HL-60/S4 treated with phorbol 12-myristate 13-acetate at 8.2 ng/mL for 4 days and 3 days (cell line): ENCODE measurements around the gene LRIG1.

ENCODE experiments used
- in situ Hi-C: fragments of 300-500 bp; cut with MboI; formaldehyde crosslinking; loops from 2 replicates; pipeline ENCODE4 v1.15.0; 2022; ENCODE audit warnings: low sequenced_read_pairs

Gene LRIG1

DNA sequence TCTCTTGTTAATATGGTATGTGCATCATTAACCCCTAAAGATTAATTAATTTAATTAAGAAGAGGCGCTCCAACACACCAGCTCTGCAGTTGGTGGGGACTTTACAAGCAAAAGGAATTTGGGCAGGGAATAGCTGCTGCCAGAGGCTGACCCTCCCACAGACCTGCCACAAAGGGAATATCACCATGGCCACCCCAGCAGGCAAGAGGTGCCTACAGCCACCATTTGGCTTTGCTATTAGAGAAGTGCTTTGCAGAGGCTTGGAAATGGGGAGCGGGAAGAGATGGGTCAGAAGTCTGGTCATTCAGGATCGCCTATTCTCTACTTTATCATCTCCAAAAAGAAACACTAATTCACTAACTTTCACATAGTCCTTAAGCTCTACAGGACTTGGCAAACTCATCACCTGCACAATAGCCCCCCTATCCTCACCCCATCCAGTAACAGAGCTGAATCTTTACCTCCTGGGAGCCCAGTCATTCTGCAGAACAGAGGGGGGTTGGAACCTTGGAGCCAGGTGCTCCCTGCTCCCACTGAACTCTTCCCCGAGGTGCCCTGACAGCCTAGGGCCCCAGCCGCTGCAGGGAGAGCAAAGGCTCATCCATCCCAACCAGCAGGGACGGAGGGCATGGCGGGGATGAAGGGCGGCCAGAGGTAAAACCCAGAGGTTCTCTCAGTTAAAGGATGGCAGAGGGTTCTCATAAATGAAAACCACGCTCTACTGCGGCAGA, 29.7 kb downstream of the LRIG1 start:
- in situ Hi-C loops = no loop called here

DNA sequence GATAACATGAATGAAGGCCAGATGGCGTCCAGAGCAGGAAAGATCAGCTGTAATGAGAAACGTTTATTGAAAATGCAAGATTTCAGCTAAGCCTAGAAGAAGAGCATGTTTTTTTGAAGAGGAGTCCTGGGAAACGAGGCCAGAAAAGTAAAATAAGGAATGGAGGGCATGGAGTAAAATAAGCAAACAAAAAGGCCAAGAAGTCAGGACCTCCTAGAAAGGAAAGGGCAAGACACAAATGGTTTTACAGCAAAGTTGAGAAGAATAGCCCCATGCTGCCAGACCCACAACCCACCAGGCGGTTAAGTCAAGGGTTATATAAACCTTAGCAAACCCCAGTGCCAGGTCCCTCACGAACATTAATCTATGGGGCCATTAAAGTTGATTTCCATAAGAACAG, 30.5 kb downstream of the LRIG1 start:
- in situ Hi-C loops = no loop called here

DNA sequence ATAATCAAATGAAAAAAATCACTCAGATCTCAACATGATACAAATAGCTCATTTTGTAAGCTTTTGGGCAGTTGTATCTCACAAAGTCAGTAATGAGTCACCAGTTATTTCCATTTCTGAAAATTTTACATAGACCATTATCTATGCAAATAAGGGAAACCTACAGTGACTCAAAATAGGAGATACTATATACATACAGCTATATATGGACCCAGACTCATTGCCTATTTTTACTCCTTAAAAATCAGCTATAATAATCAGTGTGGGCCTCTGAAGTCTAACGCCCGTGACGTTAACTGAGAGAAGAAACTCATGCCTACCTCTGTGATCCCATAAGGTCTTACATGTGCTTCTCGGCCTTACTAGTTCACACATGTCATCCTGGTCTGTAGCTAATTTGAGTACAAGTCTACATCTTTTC, 31.6 kb downstream of the LRIG1 start:
- in situ Hi-C loops = no loop called here

DNA sequence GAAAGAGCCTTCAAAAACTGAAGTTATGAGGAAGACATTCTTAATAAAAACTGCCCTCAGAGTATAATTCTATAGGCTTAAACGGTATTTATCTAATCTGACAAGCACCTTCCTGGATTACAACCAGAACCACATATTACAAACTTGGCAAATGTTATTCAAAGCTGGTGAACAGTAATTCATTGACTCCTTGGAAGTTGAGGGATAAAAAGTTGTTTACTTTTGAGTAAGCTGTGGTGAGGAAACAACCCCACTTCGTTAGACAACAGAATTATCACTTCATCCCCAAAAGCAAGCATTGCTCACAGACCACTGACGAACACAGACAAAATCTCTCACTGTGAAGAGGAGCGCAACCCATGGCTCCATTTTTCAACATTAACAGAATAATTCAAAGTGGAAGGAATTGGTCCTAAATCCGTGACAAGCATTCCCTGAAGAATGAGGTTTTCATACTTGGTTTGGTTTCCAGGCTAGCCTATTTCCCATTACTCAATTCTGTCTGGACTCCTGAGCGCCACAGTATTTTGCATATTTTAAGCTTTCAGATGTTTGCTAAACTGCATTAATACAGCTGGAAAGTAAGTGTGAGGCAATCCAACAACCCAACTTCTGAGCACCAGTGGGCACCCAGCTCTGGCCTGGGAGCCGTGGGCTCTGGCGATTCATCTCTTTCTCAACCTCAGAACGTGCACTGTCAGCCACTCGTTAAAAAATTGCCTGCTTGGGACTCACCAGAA, 32.7 kb downstream of the LRIG1 start:
- in situ Hi-C loops = no loop called here

DNA sequence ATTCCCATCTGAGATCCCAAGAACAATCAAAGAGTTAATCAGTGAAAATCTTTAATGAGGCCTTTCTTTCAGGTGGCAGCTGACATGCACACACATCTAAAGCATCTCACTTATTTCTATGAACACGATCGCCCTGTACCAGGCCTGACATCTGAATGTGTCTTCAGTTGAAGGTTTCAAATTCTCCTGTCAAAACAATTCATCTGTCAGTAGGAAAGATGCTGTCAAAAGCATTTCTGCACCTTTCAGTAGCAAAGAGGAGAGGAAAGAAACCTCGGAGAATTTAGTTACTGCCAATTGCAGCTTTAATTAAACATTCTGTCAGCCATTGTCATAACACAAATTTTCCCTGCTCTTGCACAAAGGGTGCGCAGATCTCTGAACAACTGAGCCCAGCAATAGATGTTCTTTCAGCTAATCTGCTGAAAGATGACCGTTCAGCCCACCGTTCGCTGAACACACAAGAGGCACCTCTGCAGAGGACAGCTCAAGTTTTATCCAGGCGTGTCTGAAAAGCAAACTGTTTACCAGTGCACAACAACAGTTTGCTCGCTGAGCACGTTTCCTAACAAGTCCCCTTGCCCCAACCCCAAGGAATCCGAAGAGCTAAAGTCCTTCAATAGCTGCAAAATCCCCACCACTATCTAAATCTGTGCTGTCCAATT, 34.1 kb downstream of the LRIG1 start:
- in situ Hi-C loops = no loop called here

DNA sequence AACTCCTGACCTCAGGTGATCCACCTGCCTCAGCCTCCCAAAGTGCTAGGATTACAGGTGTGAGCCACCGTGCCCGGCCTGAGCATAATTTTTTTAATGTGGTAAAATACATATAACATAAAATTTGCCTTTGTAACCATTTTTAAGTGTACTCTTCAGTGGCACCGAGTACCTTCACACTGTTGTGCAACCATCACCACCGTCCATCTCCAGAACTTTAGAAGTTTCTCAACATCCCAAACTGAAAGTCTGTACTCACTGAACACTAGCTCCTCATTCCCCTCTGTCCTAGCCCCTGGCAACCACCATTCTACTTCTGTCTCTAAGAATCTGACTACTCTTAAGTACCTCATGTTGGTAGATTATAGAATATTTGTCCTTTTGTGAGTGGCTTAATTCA, 35.2 kb downstream of the LRIG1 start:
- in situ Hi-C loops = no loop called here

DNA sequence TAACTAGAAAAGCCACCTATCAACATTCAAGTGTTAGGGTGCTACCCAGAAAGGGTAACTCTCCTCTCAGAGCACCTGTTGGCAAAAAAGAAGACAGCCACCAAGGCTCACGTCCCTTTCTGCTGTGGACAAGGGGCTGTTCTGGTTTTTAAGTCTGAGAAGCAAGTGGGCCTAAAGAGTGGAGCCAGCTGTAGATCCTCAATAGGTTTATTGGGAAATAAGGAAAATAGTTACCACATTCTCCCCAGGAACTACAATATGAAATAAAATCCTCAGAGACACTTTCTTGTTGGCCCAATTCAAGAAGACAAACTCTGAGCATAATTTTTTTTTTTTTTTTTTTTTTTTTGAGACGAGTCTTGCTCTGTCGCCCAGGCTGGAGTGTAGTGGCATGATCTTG, 35.8 kb downstream of the LRIG1 start:
- in situ Hi-C loops = no loop called here

DNA sequence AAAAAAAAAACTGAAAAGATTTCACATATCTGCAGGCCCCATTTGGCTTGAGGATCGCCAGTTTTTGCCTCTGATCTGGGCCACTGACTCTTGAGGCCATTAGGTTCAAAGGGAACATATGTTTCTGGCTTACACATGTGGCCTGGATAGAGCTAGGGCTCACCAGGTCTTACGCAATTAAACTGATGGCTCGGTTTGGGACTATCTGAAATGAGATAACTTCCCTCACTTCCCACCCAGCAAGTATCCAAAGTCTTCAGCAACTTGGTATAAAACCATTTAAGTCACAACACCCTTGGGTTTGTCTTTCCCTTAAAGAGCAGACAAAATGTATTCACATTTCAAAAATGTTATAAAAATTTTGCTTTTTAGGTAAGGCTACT, 36.3 kb downstream of the LRIG1 start:
- in situ Hi-C loops = no loop called here

DNA sequence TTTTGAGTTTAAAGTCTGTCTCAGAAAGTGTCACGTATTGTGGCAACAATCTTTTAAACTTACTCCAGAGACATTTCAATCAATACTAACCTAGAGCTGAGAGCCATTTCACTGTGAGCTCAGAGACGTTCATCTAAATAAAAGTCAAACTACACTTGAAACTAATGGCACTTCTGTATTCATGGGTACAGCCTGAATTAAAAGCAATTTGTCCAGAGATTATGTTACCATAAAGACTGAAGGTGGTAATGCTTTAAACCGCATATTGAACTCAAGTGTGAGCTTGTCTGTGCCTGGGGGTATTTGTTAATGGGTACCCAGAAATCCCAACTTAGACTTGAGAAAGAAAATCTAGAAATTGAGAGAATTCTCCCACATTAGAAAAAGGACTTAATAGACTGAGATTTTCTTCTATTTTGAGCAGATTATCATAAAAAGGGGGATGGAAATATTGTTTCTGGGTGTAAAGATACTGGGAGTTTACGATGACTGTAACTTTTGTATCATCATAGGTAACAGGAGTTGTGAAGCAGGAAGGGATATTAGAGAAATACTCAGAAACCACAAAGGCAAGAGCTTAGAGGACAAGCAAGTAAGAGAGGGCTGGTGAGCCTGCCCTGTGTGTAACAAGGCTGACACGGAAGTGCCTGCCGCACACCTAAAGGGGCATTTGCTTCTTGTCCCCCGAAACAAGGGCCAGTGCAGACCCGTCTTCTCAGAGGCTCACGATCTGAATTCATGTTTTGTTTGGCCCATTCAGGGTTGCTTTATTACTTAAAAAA, 36.9 kb downstream of the LRIG1 start:
- in situ Hi-C loops = no loop called here

DNA sequence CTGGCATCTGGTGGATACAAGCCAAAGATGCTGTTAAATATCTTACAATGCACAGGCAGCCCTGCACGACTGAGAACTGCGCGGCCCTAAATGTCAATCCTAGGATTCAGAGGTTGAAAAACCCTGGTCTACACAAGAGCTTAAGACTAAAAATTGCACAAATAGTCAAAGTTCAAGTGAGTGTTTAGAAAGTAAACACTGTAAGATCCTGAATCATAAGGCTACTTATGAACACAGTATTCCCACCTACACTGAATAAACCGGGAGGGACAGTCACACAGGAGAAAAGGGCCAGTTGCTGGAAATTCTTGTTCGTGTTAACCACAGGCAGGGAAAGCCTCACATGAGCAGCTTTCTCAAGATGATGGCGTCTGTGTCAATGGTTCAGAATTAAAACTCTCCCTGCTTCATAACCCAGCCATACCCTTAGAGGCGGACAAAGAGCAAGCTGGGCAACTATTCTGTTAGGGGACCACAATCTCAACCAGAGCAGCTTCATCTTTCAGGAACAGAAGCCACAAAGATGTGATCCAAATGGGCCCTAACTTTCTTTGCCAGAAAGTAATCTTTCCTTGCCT, 37.7 kb downstream of the LRIG1 start:
- in situ Hi-C loops = no loop called here

DNA sequence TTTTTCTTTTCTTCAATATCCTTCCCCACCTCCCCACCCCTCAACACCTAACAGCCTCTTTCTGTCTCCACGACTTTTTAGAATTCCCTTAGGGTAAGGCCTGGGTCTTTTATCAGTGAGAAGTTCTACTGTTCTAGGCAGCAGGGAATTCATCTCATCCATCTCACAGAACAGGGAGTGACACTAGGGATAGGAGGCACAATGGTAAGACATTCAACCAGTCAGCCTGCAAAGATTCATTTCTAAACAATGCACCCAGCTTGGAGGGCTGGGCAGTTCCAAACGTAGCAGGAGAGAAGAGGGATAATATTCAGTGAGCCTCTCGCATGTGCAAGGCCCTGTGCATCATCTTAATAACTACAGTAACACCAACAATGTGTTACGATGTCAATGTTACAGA, 43.6 kb downstream of the LRIG1 start:
- in situ Hi-C loops = no loop called here

DNA sequence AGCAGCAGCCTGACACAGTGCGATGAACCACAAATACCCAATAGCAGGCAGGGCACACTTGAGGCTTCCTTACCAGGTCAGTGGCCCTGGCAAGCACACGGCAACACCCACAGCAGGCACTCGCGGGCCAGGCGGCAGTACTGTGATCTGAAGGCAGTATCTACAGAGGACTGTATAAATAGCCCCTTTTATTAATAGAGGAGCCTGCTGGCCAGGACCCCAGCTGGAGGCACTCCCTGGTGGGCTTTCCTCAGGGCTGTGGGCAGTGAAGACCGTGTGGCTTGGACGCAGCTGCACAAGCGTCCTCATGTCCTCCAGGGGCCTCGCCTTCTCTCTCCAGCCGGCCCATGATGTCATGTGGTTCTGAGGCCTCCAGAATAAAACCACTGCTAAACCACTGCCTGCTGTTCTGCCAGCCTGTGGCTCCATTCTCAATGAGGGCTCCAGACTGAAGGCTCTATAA, 44.1 kb downstream of the LRIG1 start:
- in situ Hi-C loops = no loop called here

DNA sequence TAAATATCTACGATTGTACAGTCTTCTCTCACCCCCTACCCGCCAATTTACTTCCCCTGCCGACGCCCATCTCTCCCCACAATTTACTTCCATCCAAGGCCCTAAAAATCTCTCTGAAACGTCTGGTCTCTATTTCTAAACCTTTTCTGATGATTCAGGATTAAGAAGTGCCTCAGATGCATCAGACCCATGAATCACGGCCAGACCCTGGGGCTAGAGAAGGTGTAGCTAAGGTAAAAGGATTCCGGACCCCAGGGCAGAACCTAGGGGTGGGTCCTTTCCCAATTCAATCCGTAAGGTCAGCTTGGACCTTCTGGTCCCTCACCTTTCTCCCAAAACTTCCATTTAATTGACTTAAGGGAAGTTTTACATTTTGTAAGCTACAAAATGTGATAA, 46.4 kb downstream of the LRIG1 start:
- in situ Hi-C loops = no loop called here

DNA sequence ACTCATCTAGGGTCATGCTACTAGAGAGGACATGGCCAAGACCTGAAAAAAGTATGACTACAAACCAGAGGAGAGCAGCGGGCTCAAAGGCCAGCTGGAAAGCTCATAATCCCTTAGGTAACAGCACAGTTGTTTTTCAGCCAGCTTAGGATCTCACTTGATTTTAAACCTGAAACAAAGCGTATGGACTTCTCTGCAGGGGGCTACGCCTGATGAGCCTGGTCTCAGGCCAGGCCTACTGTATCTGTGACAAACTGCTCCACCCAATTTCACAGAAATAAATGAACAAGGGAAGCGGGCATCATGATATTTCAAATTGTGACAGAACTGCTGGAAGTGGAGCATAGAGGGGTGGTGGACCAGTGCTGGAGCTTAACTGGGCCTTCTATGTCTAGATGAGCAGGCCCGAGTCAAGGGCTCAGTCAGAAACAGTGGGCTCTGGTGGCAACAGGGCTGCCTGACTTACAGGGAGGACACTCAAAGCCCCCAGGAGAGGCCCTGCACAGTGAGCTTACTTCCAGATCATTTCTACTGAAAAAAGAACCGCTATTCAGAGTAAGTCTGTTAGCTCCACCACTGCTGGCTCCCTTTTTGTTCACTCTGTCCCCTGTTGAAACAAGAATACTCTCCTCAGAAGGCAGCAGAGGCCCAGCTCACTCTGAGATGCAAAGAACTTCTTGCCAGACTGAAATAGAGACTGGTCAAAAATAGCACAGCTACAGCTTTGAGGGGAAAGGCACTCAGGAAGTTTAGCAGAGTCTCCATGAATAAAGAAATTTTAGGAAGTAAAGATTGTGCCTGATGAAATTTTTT, 47.0 kb downstream of the LRIG1 start:
- in situ Hi-C loops = no loop called here

DNA sequence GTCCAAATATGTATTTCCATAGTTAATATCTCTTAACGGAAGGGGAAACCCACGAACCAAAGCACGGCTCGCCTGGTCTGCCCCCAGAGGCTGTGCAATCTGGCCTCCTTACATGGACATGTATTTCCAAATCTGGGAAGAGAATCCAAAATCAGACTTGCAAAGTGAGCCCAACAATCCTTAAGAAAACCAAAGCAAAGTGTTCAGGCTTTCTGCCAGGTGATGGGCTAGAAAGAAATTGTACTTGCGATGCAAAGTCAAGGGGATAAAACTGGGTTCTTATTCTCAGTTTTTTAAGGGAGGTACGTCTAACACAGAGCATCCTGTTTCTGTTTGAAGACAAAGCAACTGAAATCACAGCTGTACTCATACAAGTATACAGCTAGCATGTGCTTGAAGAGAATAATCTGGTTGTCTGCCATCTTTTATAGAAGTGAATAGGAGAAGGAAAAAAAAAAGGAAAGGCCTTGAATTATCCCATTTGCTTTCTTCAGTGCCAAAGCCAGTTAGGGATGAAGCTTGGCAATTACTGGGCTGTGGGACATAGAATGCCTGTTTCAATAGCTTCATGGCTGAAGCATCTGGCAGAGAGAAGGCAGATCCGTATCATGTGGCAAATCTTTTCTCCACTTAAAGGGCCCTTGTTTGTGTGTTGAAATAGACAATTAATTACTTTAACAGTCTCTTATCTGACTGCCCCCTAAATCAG, 48.4 kb downstream of the LRIG1 start:
- in situ Hi-C loops = no loop called here

DNA sequence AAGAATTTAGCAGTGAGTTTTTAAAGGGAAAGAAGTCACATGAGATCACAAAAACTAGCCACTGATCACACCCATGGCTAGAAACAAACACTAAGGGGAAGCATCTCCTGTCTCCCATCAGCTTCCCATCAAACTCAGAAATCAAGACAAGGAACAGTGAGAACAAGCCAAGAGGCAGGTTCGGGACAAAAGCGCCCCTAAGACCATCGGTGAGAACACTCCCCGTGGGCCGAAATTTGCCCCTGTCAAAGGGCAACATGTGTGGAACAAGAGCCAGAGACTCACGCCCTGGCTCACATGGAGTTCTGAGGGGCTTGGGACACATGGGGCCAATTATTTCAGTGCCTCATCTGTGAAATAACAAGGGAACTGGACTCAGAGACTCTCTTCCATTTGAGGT, 49.1 kb downstream of the LRIG1 start:
- in situ Hi-C loops = no loop called here

DNA sequence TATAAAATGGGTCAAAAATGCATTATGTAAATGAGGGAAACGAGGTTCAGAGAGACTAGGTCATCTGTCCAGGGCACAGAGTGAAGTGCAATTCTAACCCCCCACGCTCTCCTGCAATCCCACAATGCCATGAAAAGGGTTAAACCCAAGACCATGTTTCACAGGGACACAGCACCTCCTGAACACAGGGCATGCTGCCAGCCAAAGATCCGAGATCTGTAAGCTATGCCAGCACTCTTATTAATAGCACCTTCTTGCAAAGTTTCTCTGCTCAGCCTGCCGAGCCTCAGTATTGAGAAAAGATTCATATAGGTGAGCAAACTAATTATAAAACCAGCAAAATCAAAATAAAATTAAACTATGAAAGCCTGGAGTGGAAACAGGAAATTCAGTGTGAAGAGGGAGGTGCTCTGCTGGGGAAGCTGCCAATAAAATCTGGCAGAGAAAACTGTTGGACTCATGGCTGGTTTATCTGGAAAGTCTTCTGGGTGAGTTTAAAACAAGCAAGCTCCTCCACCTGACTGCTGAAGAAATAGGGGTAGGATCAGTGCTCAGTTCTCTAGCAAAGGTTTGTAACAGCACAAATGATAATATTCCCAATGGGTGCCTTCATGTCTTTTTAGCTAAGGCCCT, 50.3 kb downstream of the LRIG1 start:
- in situ Hi-C loops = no loop called here

DNA sequence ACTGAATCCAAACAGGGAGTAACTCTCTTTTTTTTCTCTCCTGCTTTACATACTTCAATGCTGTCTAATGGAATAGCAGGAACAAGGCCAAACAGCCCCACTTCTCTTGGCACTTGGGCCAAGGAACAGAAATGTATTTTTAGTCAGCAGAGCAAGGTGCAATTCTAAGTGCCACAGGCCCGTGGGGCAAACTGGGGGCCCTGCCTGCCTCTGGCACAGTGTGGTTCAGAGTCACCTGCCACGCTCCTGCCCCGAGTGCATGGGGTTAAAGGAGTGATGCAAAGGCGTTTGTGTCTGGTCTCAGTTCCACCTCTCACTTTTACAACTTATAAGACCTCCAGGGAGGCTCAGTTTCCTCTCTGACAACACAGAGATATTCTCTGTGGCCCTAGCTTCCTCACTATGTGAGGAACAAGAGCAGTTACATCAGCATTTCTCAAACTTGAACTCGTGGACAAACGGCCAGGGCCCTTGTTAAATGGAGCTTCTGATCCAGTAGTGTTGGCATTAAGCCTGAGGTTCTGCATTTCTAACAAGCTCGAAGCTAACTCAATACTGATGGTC, 51.3 kb downstream of the LRIG1 start:
- in situ Hi-C loops = no loop called here
